IMR-90 (cell line): ENCODE measurements around the gene KCNG4. TPM values are rescaled to one million over a fixed set of nuclear protein-coding genes. Genes with fewer than 3 reads are reported as not detected.
A peak's percentile ranks its signal among the peaks of the same experiment; 100 is the strongest.

Source experiments
- ATAC-seq: fragments of 200-7000 bp; cut with Tn5 transposase; 2 replicates; pipeline ENCODE4 v1.9.1; 2020; ENCODE audit warnings: low read depth, mild to moderate bottlenecking, moderate library complexity
- BruUV-seq: library from RNA; stranded (reverse); fragments of 400-500 nt; replicated peaks from 2 replicates; lab custom pipeline; 2021; lab: Mats Ljungman, UMichigan
- CTCF ChIA-PET: fragments of 300-600 bp; formaldehyde crosslinking; extraction: SDS; loops from one replicate; lab custom pipeline; 2021; ENCODE audit warnings: antibody characterized with exemption; lab: Yijun Ruan, JAX
- POLR2A ChIA-PET: fragments of 300-600 bp; sonication (Branson Sonifier 250); formaldehyde crosslinking; loops from one replicate; lab custom pipeline; 2022; ENCODE audit warnings: antibody characterized with exemption; ENCODE audit not compliant: unreplicated experiment; lab: Charles Lee
- DNase-seq: peaks from one replicate; pipeline ENCODE4 v3.0.0; 2013
- H2AFZ ChIP-seq: replicated peaks from 2 replicates; pipeline ENCODE3; 2013; ENCODE audit warnings: low read length, mild to moderate bottlenecking; ENCODE audit not compliant: poor library complexity
- H2AK5ac ChIP-seq: 2 replicates; pipeline ENCODE4 v1.6.1; 2013; ENCODE audit warnings: low read depth, low read length, inconsistent platforms
- H2AK9ac ChIP-seq: replicated peaks from 2 replicates; pipeline ENCODE3; 2013; ENCODE audit warnings: mild to moderate bottlenecking, low read depth, low read length, moderate library complexity; ENCODE audit not compliant: poor library complexity
- H2BK120ac ChIP-seq: 2 replicates; pipeline ENCODE4 v1.6.1; 2013; ENCODE audit warnings: low read depth, low read length, inconsistent platforms
- H2BK15ac ChIP-seq: 3 replicates; pipeline ENCODE4 v1.6.1; 2013; ENCODE audit warnings: low read depth, low read length, inconsistent platforms
- H2BK20ac ChIP-seq: 2 replicates; pipeline ENCODE4 v1.6.1; 2013; ENCODE audit warnings: low read depth, mild to moderate bottlenecking, inconsistent platforms, low read length, moderate library complexity
- H2BK5ac ChIP-seq: 2 replicates; pipeline ENCODE4 v1.6.1; 2013; ENCODE audit warnings: mild to moderate bottlenecking, low read depth, low read length, inconsistent platforms; ENCODE audit not compliant: poor library complexity, severe bottlenecking
- H3K14ac ChIP-seq: replicated peaks from 2 replicates; pipeline ENCODE4 v1.6.1; 2013; ENCODE audit warnings: low read depth, low read length, inconsistent platforms
- H3K18ac ChIP-seq: 2 replicates; pipeline ENCODE4 v1.6.1; 2013; ENCODE audit warnings: low read depth, low read length, control low read depth
- H3K23ac ChIP-seq: 2 replicates; pipeline ENCODE4 v1.6.1; 2013; ENCODE audit warnings: low read depth, low read length, inconsistent platforms
- H3K27ac ChIP-seq: 2 replicates; pipeline ENCODE4 v1.5.1; 2013; ENCODE audit warnings: mild to moderate bottlenecking, control low read depth, low read length; ENCODE audit not compliant: insufficient read depth
- H3K27me3 ChIP-seq: 2 replicates; pipeline ENCODE4 v1.6.1; 2013; ENCODE audit warnings: low read length; ENCODE audit not compliant: control insufficient read depth, insufficient read depth
- H3K36me3 ChIP-seq: 2 replicates; pipeline ENCODE4 v1.6.1; 2013; ENCODE audit warnings: low read length, mixed read lengths; ENCODE audit not compliant: control insufficient read depth, insufficient read depth
- H3K4ac ChIP-seq: 2 replicates; pipeline ENCODE4 v1.6.1; 2013; ENCODE audit warnings: low read depth, low read length, inconsistent platforms
- H3K4me1 ChIP-seq: 2 replicates; pipeline ENCODE4 v1.6.1; 2013; ENCODE audit warnings: low read length, mixed read lengths; ENCODE audit not compliant: control insufficient read depth, insufficient read depth
- H3K4me2 ChIP-seq: 2 replicates; pipeline ENCODE4 v1.6.1; 2013; ENCODE audit warnings: low read depth, mild to moderate bottlenecking, control low read depth, low read length, moderate library complexity
- H3K4me3 ChIP-seq: 2 replicates; pipeline ENCODE4 v1.5.1; 2013; ENCODE audit warnings: low read depth, mild to moderate bottlenecking, control low read depth, low read length, moderate library complexity; ENCODE audit not compliant: insufficient read depth
- H3K56ac ChIP-seq: 2 replicates; pipeline ENCODE4 v1.6.1; 2013; ENCODE audit warnings: low read length, inconsistent platforms; ENCODE audit not compliant: insufficient read depth; ENCODE audit errors: extremely low read depth
- H3K79me1 ChIP-seq, 2 experiments: 2 replicates each; pipeline ENCODE4 v1.6.1; 2013; ENCODE audit warnings: low read length in 2 of 2, inconsistent platforms in 1 of 2, low read depth in 1 of 2
- H3K9ac ChIP-seq: 2 replicates; pipeline ENCODE4 v1.6.1; 2013; ENCODE audit warnings: low read depth, low read length, control low read depth
- H3K9me1 ChIP-seq: 2 replicates; pipeline ENCODE4 v1.6.1; 2013; ENCODE audit warnings: low read length, inconsistent platforms; ENCODE audit not compliant: insufficient read depth
- H3K9me3 ChIP-seq: 2 replicates; pipeline ENCODE4 v1.6.1; 2013; ENCODE audit warnings: low read length; ENCODE audit not compliant: control insufficient read depth, insufficient read depth
- H4K20me1 ChIP-seq: 2 replicates; pipeline ENCODE4 v1.6.1; 2013; ENCODE audit warnings: low read length, inconsistent platforms; ENCODE audit not compliant: insufficient read depth
- H4K5ac ChIP-seq: 2 replicates; pipeline ENCODE4 v1.6.1; 2013; ENCODE audit warnings: mild to moderate bottlenecking, low read depth, low read length, control low read depth
- H4K8ac ChIP-seq, 2 experiments: 2 replicates each; pipeline ENCODE4 v1.6.1; 2013; ENCODE audit warnings: low read depth in 2 of 2, low read length in 2 of 2, control low read depth in 1 of 2, inconsistent platforms in 1 of 2
- H4K91ac ChIP-seq: 2 replicates; pipeline ENCODE4 v1.6.1; 2013; ENCODE audit warnings: low read depth, low read length, inconsistent platforms; ENCODE audit not compliant: insufficient read depth
- BHLHE40 ChIP-seq: fragments of 150-350 bp; IDR thresholded peaks from 2 replicates; pipeline ENCODE4 v1.6.1; 2016; ENCODE audit warnings: mild to moderate bottlenecking, low read depth, low read length
- CEBPB ChIP-seq: IDR thresholded peaks from 2 replicates; pipeline ENCODE4 v1.6.1; 2012; ENCODE audit warnings: low read depth, low read length, improper control_type of control experiment
- CHD1 ChIP-seq: IDR thresholded peaks from 2 replicates; pipeline ENCODE4 v1.6.1; 2012; ENCODE audit warnings: low read depth, low read length, improper control_type of control experiment
- ELK1 ChIP-seq: fragments of 150-350 bp; IDR thresholded peaks from 2 replicates; pipeline ENCODE4 v1.6.1; 2016; ENCODE audit warnings: low read depth, mild to moderate bottlenecking, low read length, moderate library complexity, borderline replicate concordance
- FOS ChIP-seq: fragments of 150-350 bp; IDR thresholded peaks from 2 replicates; pipeline ENCODE4 v1.6.1; 2016; ENCODE audit warnings: low read depth, low read length
- MAFK ChIP-seq: IDR thresholded peaks from 2 replicates; pipeline ENCODE4 v1.6.1; 2012; ENCODE audit warnings: low read depth, low read length, improper control_type of control experiment
- MAZ ChIP-seq: IDR thresholded peaks from 2 replicates; pipeline ENCODE4 v1.6.1; 2012; ENCODE audit warnings: low read depth, mild to moderate bottlenecking, low read length, improper control_type of control experiment, moderate library complexity, borderline replicate concordance
- MXI1 ChIP-seq: IDR thresholded peaks from 2 replicates; pipeline ENCODE4 v1.6.1; 2012; ENCODE audit warnings: low read depth, mild to moderate bottlenecking, low read length, moderate library complexity, borderline replicate concordance
- NFE2L2 ChIP-seq: fragments of 150-350 bp; IDR thresholded peaks from 2 replicates; pipeline ENCODE4 v1.6.1; 2016; ENCODE audit warnings: low read depth, mild to moderate bottlenecking, low read length
- POLR2A ChIP-seq: IDR thresholded peaks from 2 replicates; pipeline ENCODE4 v1.6.1; 2012; ENCODE audit warnings: mild to moderate bottlenecking, low read depth, low read length
- RAD21 ChIP-seq: IDR thresholded peaks from 2 replicates; pipeline ENCODE4 v1.6.1; 2012; ENCODE audit warnings: low read length, improper control_type of control experiment
- RCOR1 ChIP-seq: IDR thresholded peaks from 2 replicates; pipeline ENCODE4 v1.6.1; 2012; ENCODE audit warnings: mild to moderate bottlenecking, low read length, improper control_type of control experiment; ENCODE audit not compliant: insufficient replicate concordance
- RFX5 ChIP-seq: IDR thresholded peaks from 2 replicates; pipeline ENCODE4 v1.8.0; 2012; ENCODE audit warnings: low read depth, mild to moderate bottlenecking, low read length, moderate library complexity
- SMC3 ChIP-seq: fragments of 150-350 bp; IDR thresholded peaks from 2 replicates; pipeline ENCODE4 v1.6.1; 2016; ENCODE audit warnings: low read depth, mild to moderate bottlenecking, antibody characterized with exemption, low read length, moderate library complexity
- USF2 ChIP-seq: fragments of 150-350 bp; IDR thresholded peaks from 2 replicates; pipeline ENCODE4 v1.6.1; 2017; ENCODE audit warnings: mild to moderate bottlenecking, antibody characterized with exemption, low read length, low read depth
- WGBS, 2 experiments: methylation state at CpG; one replicate each; pipeline versions ENCODE4 v1.1.5 to v1.1.7; 2013; ENCODE audit warnings: missing lambda C conversion rate in 2 of 2; ENCODE audit not compliant: insufficient read length in 1 of 2; ENCODE audit errors: extremely low coverage in 2 of 2; 5-methylcytosine and 5-hydroxymethylcytosine counted together
- dilution Hi-C: fragments of 300-500 bp; cut with HindIII; formaldehyde crosslinking; loops from one replicate; pipeline ENCODE4 v1.14.3; 2018; ENCODE audit warnings: low sequenced_read_pairs; ENCODE audit not compliant: unreplicated experiment
- in situ Hi-C: fragments of 300-500 bp; cut with MboI; formaldehyde crosslinking; loops from 3 replicates; pipeline ENCODE4 v1.14.3; 2019; ENCODE audit warnings: low sequenced_read_pairs, inconsistent platforms, mixed read lengths
- intact Hi-C: fragments of 100-400 bp; cut with micrococcal nuclease; formaldehyde crosslinking; loops from 2 replicates; pipeline ENCODE4 v1.10.0; 2022
- polyA plus RNA-seq, 3 experiments: library from polyadenylated mRNA; depleted of rRNA; stranded (reverse); fragments of >200 nt; gene quantifications; 2 replicates each; pipeline ENCODE4 v1.2.3, GENCODE V29; 2012; ENCODE audit warnings: low replicate concordance in 1 of 3
- total RNA-seq: library from RNA; depleted of rRNA; stranded (reverse); fragments of >200 nt; gene quantifications from 2 replicates; pipeline ENCODE4 v1.2.3, GENCODE V29; 2012
- TF ChIP-seq, protein P1 (sequence below): conservative IDR thresholded peaks from 2 replicates; pipeline ENCODE4 v1.5.1; 2012; ENCODE audit warnings: mild to moderate bottlenecking, low read depth, low read length, improper control_type of control experiment

The KCNG4 gene
- total and polyA plus RNA-seq, 2 of the 4 experiments (the other 2 are of a cell fraction) = not detected

GRCh38 chr16:84174396-84174795 is 65.4 kb downstream of the KCNG4 start:
- dilution Hi-C loops = no loop called here
- TF ChIP-seq NFE2L2 (no peak), USF2 (no peak), CHD1 (no peak), CEBPB (no peak), SMC3 (no peak), POLR2A (no peak), ELK1 (no peak), MAZ (no peak), MAFK (no peak), BHLHE40 (no peak), FOS (no peak), MXI1 (no peak), RAD21 (no peak), RCOR1 (no peak), RFX5 (no peak)
- TF ChIP-seq, protein P1, sequence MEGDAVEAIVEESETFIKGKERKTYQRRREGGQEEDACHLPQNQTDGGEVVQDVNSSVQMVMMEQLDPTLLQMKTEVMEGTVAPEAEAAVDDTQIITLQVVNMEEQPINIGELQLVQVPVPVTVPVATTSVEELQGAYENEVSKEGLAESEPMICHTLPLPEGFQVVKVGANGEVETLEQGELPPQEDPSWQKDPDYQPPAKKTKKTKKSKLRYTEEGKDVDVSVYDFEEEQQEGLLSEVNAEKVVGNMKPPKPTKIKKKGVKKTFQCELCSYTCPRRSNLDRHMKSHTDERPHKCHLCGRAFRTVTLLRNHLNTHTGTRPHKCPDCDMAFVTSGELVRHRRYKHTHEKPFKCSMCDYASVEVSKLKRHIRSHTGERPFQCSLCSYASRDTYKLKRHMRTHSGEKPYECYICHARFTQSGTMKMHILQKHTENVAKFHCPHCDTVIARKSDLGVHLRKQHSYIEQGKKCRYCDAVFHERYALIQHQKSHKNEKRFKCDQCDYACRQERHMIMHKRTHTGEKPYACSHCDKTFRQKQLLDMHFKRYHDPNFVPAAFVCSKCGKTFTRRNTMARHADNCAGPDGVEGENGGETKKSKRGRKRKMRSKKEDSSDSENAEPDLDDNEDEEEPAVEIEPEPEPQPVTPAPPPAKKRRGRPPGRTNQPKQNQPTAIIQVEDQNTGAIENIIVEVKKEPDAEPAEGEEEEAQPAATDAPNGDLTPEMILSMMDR = no peak
- in situ Hi-C loops = loop anchor here (10.0 kb wide), 1 partner anchor 210 kb away; the partner anchor contains the start of gene NECAB2

More at GRCh38 chr16:84174396-84174795, 65.4 kb downstream of the KCNG4 start:
- Histone ChIP-seq H3K18ac (no peak overlapping the region), H2BK120ac (no peak overlapping the region), H2AK9ac (no peak overlapping the region), H3K4ac (no peak overlapping the region), H3K79me1 (peaks cover 0 to 12% of the 10 kb centered on the region in 2 experiments; a peak in 2 of 4 replicates), H4K91ac (no peak overlapping the region), H3K56ac (no peak overlapping the region), H2BK15ac (no peak overlapping the region), H4K8ac (no peak overlapping the region), H3K36me3 (peaks cover 9% of the 10 kb centered on the region), H3K9me3 (no peaks in the 10 kb centered on the region), H3K4me1 (peaks cover 15% of the 10 kb centered on the region), H3K14ac (no peak overlapping the region), H2BK5ac (no peak overlapping the region), H3K9ac (no peak overlapping the region), H4K20me1 (peaks cover 16% of the 10 kb centered on the region), H3K4me3 (no peak overlapping the region), H3K27me3 (peaks cover 8% of the 10 kb centered on the region; the same call in 1 of the 2 replicates), H3K27ac (no peak overlapping the region), H3K23ac (no peak overlapping the region), H3K4me2 (no peak overlapping the region), H2AFZ (no peak overlapping the region), H2AK5ac (0 out of 2 replicates have a peak overlapping the region, but pooled peaks have one; percentile 9), H3K9me1 (peaks cover 12% of the 10 kb centered on the region; the same call in 1 of the 2 replicates), H2BK20ac (no peak overlapping the region), H4K5ac (no peak overlapping the region)
- ChIA-PET CTCF (interaction anchor here (1.3 to 3.5 kb wide), 3 partner anchors 13 to 83 kb away, joined by 5 to 24 read pairs (median 14); partner anchors contain the start of gene TAF1C), POLR2A (no interaction called here)
- no peak for ATAC-seq
- BruUV-seq = no TSS peak
- 90% methylated on average over 4 of the region's 11 CpGs; no CpG with 5 or more reads in 1 of the 2 experiments for whole genome bisulfite sequencing, 2 experiments
- intact Hi-C loops = no loop called here
- DNase-seq = no peak
